Vagina (tissue), 2 donors: ENCODE measurements around the gene TRIM67. TPM values are rescaled to one million over a fixed set of nuclear protein-coding genes. Genes with fewer than 3 reads are reported as not detected.

Source experiments
- DNase-seq, 2 donors: peaks; one replicate each; pipeline ENCODE4 v3.0.0-alpha.2; 2017; ENCODE audit errors: extremely low spot score in 2 of 2
- H3K27ac ChIP-seq: fragments of 200-600 bp; sonication (generic); one replicate; pipeline ENCODE4 v1.5.1; 2019
- H3K27me3 ChIP-seq: fragments of 200-600 bp; sonication (generic); one replicate; pipeline ENCODE4 v1.5.1; 2019
- H3K36me3 ChIP-seq, 2 donors: fragments of 200-600 bp; sonication (generic); one replicate each; pipeline ENCODE4 v1.5.1; 2017 to 2019
- H3K4me1 ChIP-seq: fragments of 200-600 bp; sonication (generic); one replicate; pipeline ENCODE4 v1.5.1; 2019
- H3K4me3 ChIP-seq, 2 donors: fragments of 200-600 bp; sonication (generic); 1 replicate in 1 of 2; 2 replicates in 1 of 2; pipeline ENCODE4 v1.5.1; 2016 to 2019
- H3K9me3 ChIP-seq: fragments of 200-600 bp; sonication (generic); one replicate; pipeline ENCODE4 v1.5.1; 2019
- POLR2A ChIP-seq, 2 donors: fragments of 450-650 bp; IDR thresholded peaks; one replicate each; pipeline ENCODE4 v1.6.1; 2017; ENCODE audit warnings: antibody characterized with exemption in 2 of 2, mild to moderate bottlenecking in 2 of 2, moderate library complexity in 2 of 2
- POLR2AphosphoS5 ChIP-seq, 2 donors: sonication (generic); formaldehyde crosslinking; IDR thresholded peaks; one replicate each; pipeline ENCODE4 v1.9.0; 2017; ENCODE audit warnings: antibody characterized with exemption in 2 of 2, mild to moderate bottlenecking in 2 of 2, low read depth in 1 of 2; ENCODE audit not compliant: insufficient read depth in 1 of 2
- intact Hi-C: fragments of 100-400 bp; cut with DNase I; formaldehyde crosslinking; loops from one replicate; pipeline ENCODE4 v1.15.1; 2023
- total RNA-seq: library from RNA; depleted of rRNA; stranded (reverse); fragments of >200 nt; gene quantifications from one replicate; pipeline ENCODE4 v1.2.3, GENCODE V29; 2016
- TF ChIP-seq, protein P1 (sequence below), 3 experiments: fragments of 450-650 bp in 2 of 3; fragments of 200-600 bp in 1 of 3; sonication (generic) in 1 of 3; IDR thresholded peaks; one replicate each; pipeline ENCODE4 v1.5.1; 2017 to 2019; ENCODE audit warnings: antibody characterized with exemption in 3 of 3, mild to moderate bottlenecking in 2 of 3, moderate library complexity in 2 of 3

The TRIM67 gene
- total RNA-seq, 1 donor from 2014 or later, result not detected

DNA sequence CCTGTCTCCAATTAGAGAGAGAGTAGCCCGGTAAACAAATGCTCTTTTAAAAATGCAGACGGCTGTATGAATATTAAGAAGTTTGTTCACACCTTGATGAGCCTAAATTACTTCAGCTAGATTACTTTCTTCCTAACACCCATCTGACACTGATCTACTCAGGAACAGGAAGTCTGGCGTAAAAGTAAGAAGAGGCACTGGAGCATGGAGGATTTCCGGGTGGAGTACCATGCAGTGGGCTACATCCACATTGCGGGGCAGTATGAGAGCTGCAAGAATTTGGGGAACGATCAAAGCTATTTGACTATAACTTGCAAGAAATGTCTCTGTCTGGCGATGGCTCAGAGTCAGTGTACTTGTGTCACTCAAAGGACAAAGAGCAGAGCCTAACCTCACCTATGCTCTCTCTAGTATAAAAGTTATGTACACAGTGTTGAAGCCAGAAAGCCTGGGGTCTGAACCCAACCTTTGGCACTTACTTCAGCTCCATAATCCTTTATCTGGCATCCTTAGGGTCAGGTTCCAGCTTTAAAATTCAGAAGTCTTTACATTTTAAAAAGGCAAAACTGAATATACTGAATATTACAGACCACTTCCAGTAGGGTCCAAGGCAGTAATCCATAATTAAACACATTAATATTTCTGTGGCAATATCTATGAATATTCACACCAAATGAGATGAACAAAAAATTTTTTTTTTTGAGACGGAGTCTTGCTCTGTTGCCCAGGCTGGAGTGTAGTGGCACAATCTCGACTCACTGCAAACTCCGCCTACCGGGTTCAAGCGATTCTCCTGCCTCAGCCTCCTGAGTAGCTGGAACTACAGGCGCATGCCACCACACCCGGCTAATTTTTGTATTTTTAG lies 71.2 kb downstream of the TRIM67 start:
- Histone ChIP-seq H3K4me1 (no peaks in the 10 kb centered on the region), H3K4me3 (no peak overlapping the region), H3K36me3 (peaks cover 0 to 17% of the 10 kb centered on the region in 2 donors), H3K27ac (no peak overlapping the region), H3K9me3 (no peaks in the 10 kb centered on the region), H3K27me3 (no peaks in the 10 kb centered on the region)
- intact Hi-C loops, result no loop called here
- no peak for DNase-seq
- TF ChIP-seq POLR2A (IDR thresholded peaks at IDR 0.05), result no peak
- TF ChIP-seq POLR2AphosphoS5 (IDR thresholded peaks at IDR 0.05; ENCODE audit: insufficient read depth in 1 of 2, low read depth in 1 of 2), result no peak
- TF ChIP-seq, protein P1, sequence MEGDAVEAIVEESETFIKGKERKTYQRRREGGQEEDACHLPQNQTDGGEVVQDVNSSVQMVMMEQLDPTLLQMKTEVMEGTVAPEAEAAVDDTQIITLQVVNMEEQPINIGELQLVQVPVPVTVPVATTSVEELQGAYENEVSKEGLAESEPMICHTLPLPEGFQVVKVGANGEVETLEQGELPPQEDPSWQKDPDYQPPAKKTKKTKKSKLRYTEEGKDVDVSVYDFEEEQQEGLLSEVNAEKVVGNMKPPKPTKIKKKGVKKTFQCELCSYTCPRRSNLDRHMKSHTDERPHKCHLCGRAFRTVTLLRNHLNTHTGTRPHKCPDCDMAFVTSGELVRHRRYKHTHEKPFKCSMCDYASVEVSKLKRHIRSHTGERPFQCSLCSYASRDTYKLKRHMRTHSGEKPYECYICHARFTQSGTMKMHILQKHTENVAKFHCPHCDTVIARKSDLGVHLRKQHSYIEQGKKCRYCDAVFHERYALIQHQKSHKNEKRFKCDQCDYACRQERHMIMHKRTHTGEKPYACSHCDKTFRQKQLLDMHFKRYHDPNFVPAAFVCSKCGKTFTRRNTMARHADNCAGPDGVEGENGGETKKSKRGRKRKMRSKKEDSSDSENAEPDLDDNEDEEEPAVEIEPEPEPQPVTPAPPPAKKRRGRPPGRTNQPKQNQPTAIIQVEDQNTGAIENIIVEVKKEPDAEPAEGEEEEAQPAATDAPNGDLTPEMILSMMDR (IDR thresholded peaks at IDR 0.05), result no peak

DNA sequence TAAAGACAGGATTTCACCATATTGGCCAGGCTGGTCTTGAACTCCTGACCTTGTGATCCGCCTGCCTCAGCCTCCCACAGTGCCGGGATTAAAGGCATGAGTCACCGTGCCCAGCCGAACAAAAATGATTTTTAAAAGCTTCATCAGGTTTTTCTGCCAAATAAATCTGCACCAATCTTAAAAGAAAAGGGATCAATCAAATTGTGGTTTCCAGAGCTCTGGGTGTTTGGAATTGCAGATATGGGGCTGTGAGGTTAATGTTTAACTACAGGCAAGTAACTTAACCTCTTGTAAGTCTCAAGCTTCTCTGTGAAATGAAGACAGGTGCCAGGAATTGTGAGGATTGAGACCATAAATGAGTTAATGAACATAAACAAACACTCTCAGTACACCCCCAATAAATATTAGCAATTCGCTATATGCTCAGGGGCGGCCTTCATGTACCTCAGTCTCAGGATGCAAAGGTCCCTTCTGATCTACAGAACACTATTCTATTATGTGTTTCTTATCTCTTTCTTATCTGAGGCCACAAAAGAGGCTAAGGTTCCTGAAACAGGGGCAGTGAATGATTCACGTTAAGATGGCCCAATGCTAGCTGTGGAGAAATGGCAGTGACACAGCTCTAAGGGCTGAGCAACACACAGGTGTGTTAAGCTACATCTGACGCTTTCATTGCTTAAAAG lies 72.0 kb downstream of the TRIM67 start:
- Histone ChIP-seq H3K36me3 (peaks cover 0 to 24% of the 10 kb centered on the region in 2 donors), H3K4me1 (no peaks in the 10 kb centered on the region), H3K4me3 (no peak overlapping the region), H3K27ac (no peak overlapping the region), H3K9me3 (no peaks in the 10 kb centered on the region), H3K27me3 (no peaks in the 10 kb centered on the region)
- TF ChIP-seq, protein P1 (IDR thresholded peaks at IDR 0.05), result no peak
- TF ChIP-seq POLR2AphosphoS5 (IDR thresholded peaks at IDR 0.05; ENCODE audit: insufficient read depth in 1 of 2, low read depth in 1 of 2) (no peak), POLR2A (IDR thresholded peaks at IDR 0.05) (no peak)
- intact Hi-C loops, result no loop called here
- no peak for DNase-seq

DNA sequence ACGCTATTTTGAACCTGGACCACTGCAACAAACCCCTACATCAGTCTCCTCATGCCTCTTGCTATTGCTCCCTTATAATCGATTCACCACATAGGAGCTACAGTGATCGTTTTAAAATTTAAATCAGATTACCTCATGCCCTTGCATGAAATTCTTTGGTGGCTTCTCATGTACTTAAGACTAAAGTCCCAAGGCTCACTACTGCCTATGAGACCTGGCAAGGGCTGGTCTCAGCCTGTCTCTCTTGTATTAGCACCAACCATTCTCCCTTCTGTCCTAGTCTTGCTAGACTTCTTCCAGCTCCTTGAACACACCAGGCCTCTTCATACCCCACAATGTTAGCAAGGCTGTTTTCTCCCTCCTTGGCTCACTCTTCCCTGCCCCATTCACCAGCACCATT lies 72.6 kb downstream of the TRIM67 start:
- no peak for TF ChIP-seq POLR2AphosphoS5 (IDR thresholded peaks at IDR 0.05; ENCODE audit: insufficient read depth in 1 of 2, low read depth in 1 of 2)
- DNase-seq, result no peak
- intact Hi-C loops, result no loop called here
- Histone ChIP-seq H3K4me1 (peaks cover 3% of the 10 kb centered on the region), H3K4me3 (no peak overlapping the region), H3K27ac (no peak overlapping the region), H3K27me3 (no peaks in the 10 kb centered on the region), H3K9me3 (no peaks in the 10 kb centered on the region), H3K36me3 (peaks cover 0 to 24% of the 10 kb centered on the region in 2 donors)

DNA sequence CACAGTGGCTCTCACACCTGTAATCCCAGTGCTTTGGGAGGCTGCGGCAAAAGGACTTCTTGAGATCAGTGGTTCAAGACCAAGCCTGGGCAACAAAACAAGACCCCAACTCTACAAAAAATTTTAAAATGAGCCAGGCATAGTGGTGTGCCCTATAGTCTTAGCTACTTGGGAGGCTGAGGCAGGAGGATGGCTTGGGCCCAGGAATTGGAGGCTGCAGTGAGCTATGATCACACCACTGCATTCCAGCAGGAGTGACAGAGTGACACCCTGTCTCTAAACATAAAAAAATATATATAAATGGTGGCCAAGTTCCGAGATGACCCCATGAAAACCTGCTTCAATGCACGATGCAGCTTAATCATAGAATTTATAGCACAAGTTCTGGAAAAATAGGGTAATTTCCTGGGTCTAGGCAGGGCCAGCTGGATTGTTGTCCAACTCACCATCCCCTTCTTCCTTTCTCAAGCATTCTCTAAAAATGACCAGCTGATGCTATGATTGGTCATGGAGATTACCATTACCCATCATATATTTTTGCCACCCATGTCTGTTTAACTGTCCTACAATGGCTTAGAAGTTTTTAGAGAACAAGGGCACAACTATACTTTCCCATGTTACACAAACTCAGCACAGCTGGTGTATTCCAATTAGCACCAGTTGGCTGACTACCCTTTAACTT lies 73.8 kb downstream of the TRIM67 start:
- no peaks in the 10 kb centered on the region for H3K27me3 ChIP-seq
- H3K4me1 ChIP-seq, result peaks cover 13% of the 10 kb centered on the region
- intact Hi-C loops, result no loop called here

DNA sequence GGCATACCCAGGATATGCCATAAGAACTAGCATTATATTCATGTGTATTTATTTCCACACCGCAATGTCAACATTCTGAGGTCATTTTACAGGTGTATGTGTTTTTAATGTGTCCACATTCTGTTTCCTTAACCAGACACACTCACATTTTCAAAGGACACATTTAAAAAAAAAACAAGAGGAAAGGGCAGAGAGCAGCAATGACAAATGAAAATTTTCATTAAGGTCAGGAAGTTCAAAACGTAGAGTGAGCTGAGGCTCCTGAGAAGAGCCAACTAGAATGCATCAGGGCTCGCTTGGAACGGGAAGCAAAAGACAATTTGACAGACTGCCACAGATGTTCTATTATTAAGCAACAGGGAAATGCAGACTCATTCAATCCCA lies 74.3 kb downstream of the TRIM67 start:
- H3K27me3 ChIP-seq, result no peaks in the 10 kb centered on the region
- intact Hi-C loops, result no loop called here
- DNase-seq, result no peak
- H3K9me3 ChIP-seq, result no peaks in the 10 kb centered on the region
- H3K27ac ChIP-seq, result no peak overlapping the region
- H3K4me3 ChIP-seq, result no peak overlapping the region
- H3K36me3 ChIP-seq, result peaks cover 0 to 24% of the 10 kb centered on the region in 2 donors
- TF ChIP-seq, protein P1 (IDR thresholded peaks at IDR 0.05), result no peak
- TF ChIP-seq POLR2A (IDR thresholded peaks at IDR 0.05), result no peak
- H3K4me1 ChIP-seq, result peaks cover 13% of the 10 kb centered on the region

More for the DNA sequence above, 73.8 kb downstream of the TRIM67 start:
- Histone ChIP-seq H3K9me3 (no peaks in the 10 kb centered on the region), H3K27ac (no peak overlapping the region), H3K36me3 (peaks cover 0 to 24% of the 10 kb centered on the region in 2 donors), H3K4me3 (no peak overlapping the region)
- DNase-seq, result no peak
- TF ChIP-seq POLR2AphosphoS5 (IDR thresholded peaks at IDR 0.05; ENCODE audit: insufficient read depth in 1 of 2, low read depth in 1 of 2), result no peak
- TF ChIP-seq POLR2A (IDR thresholded peaks at IDR 0.05), result no peak
- TF ChIP-seq, protein P1 (IDR thresholded peaks at IDR 0.05), result no peak
